Mononuclear cell (primary cell): ENCODE measurements around the gene ANO4. TPM values are rescaled to one million over a fixed set of nuclear protein-coding genes. Genes with fewer than 3 reads are reported as not detected.

Experiments used
- H3K27me3 ChIP-seq: 2 replicates; pipeline ENCODE4 v1.6.0; 2011; ENCODE audit warnings: low read length, control low read depth; ENCODE audit not compliant: insufficient read depth
- H3K4me1 ChIP-seq: 2 replicates; pipeline ENCODE4 v1.5.1; 2011; ENCODE audit warnings: mild to moderate bottlenecking, low read length, control low read depth; ENCODE audit not compliant: insufficient read depth
- H3K4me3 ChIP-seq: 2 replicates; pipeline ENCODE4 v1.5.1; 2011; ENCODE audit warnings: mild to moderate bottlenecking, low read length, moderate library complexity
- H3K9me3 ChIP-seq: 2 replicates; pipeline ENCODE4 v1.5.1; 2011; ENCODE audit warnings: low read depth, mild to moderate bottlenecking, control low read depth, low read length
- total RNA-seq: library from RNA; depleted of rRNA; stranded (reverse); fragments of >200 nt; gene quantifications from one replicate; pipeline ENCODE4 v1.2.3, GENCODE V29; 2012

ANO4 gene
- total RNA-seq, 1 donor = not detected

DNA sequence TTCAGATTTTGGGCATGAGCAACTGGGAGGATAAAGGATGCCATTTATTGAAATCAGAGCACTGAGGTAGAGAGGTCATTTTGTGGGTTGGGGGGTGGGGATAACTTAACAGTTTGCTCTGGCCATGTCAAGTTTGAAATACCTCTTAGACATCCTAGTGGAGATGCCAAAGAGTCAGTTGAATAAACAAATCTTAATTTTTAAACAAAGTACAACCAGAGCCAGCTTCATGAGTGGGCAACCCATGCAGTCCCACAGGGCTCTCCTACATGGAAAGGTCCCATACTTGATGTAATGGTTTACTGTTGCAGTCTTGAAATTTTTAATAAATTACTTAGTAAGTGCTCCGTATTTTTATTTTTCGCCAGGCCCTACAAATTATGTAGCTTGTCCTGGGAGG is 81.2 kb downstream of the ANO4 start:
- H3K4me3 ChIP-seq = no peak overlapping the region
- H3K9me3 ChIP-seq = no peaks in the 10 kb centered on the region
- H3K4me1 ChIP-seq = no peaks in the 10 kb centered on the region
- no peaks in the 10 kb centered on the region for H3K27me3 ChIP-seq

- H3K4me1 ChIP-seq = no peaks in the 10 kb centered on the region
Observed at GRCh38 chr12:100877776-100878175, 83.2 kb downstream of the ANO4 start.

GRCh38 chr12:100895192-100895591 is 100.6 kb downstream of the ANO4 start:
- H3K27me3 ChIP-seq = no peaks in the 10 kb centered on the region
- no peaks in the 10 kb centered on the region for H3K4me1 ChIP-seq
- no peaks in the 10 kb centered on the region for H3K9me3 ChIP-seq
- H3K4me3 ChIP-seq = no peak overlapping the region

More at GRCh38 chr12:100877776-100878175, 83.2 kb downstream of the ANO4 start:
- H3K9me3 ChIP-seq = no peaks in the 10 kb centered on the region
- H3K4me3 ChIP-seq = no peak overlapping the region
- no peaks in the 10 kb centered on the region for H3K27me3 ChIP-seq

DNA sequence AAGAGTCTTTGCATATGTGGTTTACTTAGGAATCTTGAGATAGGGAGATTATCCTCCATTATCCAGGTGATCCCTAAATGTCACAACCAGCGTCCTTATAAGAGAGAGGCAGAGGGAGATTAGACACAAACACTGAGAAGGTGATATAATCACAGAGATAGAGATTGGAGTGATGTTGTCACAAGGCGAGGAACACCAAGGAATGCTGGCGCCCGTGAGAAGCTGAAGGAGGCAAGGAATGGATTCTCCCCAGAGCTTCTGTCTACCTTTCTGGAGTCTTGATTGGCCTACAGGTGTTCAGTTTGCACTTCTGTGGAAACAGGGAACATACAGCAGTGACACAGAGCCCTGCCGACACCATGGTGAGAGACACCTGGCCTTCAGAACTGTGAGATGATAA is 101.6 kb downstream of the ANO4 start:
- no peaks in the 10 kb centered on the region for H3K9me3 ChIP-seq
- H3K4me3 ChIP-seq = no peak overlapping the region
- no peaks in the 10 kb centered on the region for H3K27me3 ChIP-seq
- no peaks in the 10 kb centered on the region for H3K4me1 ChIP-seq

DNA sequence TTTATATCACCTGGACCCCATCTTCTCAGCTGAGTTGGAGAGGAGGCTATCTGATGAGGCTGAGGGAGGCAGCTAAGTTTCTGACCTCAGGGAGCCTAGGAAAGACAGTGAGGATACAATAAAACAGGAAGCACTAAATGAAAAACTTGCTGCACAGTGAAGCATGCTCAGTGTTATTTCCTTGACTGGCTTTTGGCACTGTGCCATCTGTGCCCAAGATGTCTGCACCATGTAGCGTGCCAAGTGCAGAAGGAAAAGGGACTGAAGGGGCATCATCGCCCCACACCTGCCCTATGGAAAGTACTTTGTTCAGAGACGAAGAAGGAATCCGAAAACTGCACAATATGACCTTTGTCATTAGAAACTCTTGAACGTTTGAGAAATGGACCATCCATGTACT is 102.7 kb downstream of the ANO4 start:
- Histone ChIP-seq H3K4me1 (no peaks in the 10 kb centered on the region), H3K9me3 (no peaks in the 10 kb centered on the region), H3K27me3 (no peaks in the 10 kb centered on the region), H3K4me3 (no peak overlapping the region)

- no peaks in the 10 kb centered on the region for H3K4me1 ChIP-seq
- H3K27me3 ChIP-seq = no peaks in the 10 kb centered on the region
- no peaks in the 10 kb centered on the region for H3K9me3 ChIP-seq
- H3K4me3 ChIP-seq = no peak overlapping the region
Observed at GRCh38 chr12:100899301-100899700, 104.7 kb downstream of the ANO4 start.

- H3K4me1 ChIP-seq = no peaks in the 10 kb centered on the region
- H3K4me3 ChIP-seq = no peak overlapping the region
- H3K27me3 ChIP-seq = no peaks in the 10 kb centered on the region
- no peaks in the 10 kb centered on the region for H3K9me3 ChIP-seq
Observed at GRCh38 chr12:100900808-100901207, 106.2 kb downstream of the ANO4 start.

- no peaks in the 10 kb centered on the region for H3K9me3 ChIP-seq
Observed at GRCh38 chr12:100901266-100901665, 106.7 kb downstream of the ANO4 start.

GRCh38 chr12:100904270-100904669 is 109.7 kb downstream of the ANO4 start:
- H3K27me3 ChIP-seq = no peaks in the 10 kb centered on the region
- H3K4me1 ChIP-seq = no peaks in the 10 kb centered on the region
- H3K4me3 ChIP-seq = no peak overlapping the region
- no peaks in the 10 kb centered on the region for H3K9me3 ChIP-seq

More at GRCh38 chr12:100901266-100901665, 106.7 kb downstream of the ANO4 start:
- Histone ChIP-seq H3K4me1 (no peaks in the 10 kb centered on the region), H3K4me3 (no peak overlapping the region), H3K27me3 (no peaks in the 10 kb centered on the region)

DNA sequence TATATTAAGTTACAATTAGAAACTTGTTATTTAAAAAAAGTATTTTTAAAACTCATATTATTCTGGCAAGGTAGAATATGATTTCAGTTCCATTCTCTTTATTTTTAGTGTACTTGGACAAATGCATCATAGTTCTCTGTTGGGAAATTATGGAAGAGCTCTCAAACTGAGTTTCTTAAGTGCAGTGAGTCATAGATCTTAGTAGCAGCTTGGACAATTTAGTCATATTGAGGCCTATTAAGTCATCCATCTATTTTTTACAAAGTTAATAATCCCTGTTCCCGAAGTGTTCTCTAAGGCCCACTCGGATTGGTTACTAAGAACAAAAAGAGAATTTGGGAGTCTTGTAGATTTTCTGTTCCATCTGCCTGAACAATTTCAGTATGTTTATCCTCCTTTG is 113.9 kb downstream of the ANO4 start:
- H3K27me3 ChIP-seq = no peaks in the 10 kb centered on the region
- no peaks in the 10 kb centered on the region for H3K9me3 ChIP-seq
- no peaks in the 10 kb centered on the region for H3K4me1 ChIP-seq
- no peak overlapping the region for H3K4me3 ChIP-seq

DNA sequence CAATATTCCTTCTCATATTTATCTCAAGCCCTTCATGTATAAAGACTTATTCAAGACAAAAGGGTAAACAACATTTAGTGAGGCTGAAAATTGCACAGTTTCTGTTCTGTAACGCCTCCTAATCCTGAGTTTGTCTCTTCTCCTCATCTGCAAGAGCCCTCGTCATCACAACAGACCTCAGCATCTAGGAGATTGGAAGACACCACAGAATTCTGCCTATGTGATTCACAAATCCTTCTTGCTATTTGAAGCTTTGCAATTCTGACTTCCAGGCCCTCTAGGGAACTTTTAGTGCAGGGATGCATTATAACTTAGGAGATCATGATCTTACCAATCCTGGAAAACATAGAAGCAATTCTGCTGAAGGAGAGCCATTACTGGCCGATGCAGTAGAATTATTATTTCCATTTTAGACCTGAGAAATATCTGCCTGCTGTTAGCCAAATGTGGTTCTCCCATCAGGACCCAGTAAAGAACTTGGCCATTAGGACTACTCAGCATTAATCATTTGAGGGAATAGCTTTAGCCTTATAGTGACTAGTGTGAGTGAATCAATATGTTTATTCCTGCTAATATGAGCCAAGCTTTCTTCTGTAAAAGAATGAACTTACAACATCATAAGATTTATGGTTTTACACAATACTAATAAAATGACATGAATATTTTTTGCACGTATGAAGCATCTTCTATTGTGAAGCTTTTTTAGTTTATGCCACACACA is 119.5 kb downstream of the ANO4 start:
- H3K27me3 ChIP-seq = no peaks in the 10 kb centered on the region
- no peaks in the 10 kb centered on the region for H3K9me3 ChIP-seq
- H3K4me3 ChIP-seq = no peak overlapping the region
- no peaks in the 10 kb centered on the region for H3K4me1 ChIP-seq

DNA sequence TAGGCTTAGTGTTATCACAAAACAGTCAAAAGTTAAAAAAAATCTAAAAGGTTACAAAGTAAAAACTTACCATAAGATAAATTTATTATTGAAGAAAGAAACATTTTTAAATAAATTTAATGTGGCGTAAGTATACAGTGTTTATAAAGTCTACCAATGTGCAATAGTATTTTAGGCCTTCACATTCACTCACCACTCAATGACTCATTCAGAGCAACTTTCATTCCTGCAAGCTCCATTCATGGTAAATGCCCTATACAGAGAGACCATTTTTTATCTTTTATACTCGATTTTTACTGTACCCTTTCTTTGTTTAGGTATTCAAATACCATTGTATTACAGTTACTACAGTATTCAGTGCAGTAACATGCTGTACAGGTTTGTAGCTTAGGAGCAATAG is 124.5 kb downstream of the ANO4 start:
- Histone ChIP-seq H3K9me3 (no peaks in the 10 kb centered on the region), H3K4me1 (no peaks in the 10 kb centered on the region), H3K4me3 (no peak overlapping the region), H3K27me3 (no peaks in the 10 kb centered on the region)

DNA sequence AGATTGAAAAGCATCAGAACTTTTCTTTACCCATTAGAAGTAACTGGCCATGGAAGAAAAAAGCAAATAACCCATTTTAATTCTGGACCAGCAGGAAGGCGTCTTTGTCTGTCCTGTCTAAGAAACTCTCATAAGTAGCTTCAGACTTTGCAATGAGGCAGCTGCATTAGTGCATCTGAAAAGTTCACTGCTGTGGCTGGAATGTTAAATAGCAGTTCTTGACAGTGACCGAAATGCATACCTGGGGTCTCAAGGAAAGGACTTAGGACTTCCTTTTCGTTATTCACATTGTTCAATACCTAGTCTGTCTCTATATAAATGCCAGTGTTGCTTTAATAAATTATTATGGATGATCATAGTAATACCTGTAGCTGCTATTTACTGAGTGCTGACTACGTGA is 125.9 kb downstream of the ANO4 start:
- no peak overlapping the region for H3K4me3 ChIP-seq
- no peaks in the 10 kb centered on the region for H3K4me1 ChIP-seq
- no peaks in the 10 kb centered on the region for H3K9me3 ChIP-seq
- no peaks in the 10 kb centered on the region for H3K27me3 ChIP-seq

DNA sequence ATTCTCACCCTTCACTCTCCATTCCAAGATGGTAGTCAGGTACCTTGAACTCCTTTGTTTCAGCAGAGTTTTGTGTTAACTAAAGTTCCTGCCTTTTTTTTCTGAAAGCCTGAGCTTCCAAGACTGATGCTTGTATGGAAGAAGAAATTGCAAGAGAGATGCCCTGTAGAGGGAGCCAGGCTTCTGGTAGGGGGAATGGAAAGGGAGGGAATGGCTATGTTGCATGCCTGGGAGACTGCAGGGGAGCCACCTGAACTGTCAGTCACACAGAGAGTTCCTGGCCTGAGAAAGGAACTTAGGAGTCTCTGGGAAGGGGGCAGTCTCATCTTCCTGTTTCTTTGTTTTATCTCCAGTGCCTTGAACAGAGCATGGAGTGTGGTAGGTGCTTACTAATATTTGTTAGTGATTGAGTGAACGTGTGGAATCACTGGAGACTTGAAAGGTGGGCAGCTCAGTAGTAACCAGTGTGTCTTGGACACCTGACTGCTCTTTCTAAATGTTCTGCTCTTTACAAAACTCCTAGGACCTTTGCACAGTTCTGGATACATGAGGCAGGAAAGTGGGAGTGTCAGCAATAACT is 132.2 kb downstream of the ANO4 start:
- Histone ChIP-seq H3K27me3 (no peaks in the 10 kb centered on the region), H3K4me1 (no peaks in the 10 kb centered on the region), H3K9me3 (no peaks in the 10 kb centered on the region), H3K4me3 (no peak overlapping the region)

GRCh38 chr12:100927826-100928225 is 133.2 kb downstream of the ANO4 start:
- no peaks in the 10 kb centered on the region for H3K4me1 ChIP-seq
- no peaks in the 10 kb centered on the region for H3K9me3 ChIP-seq
- H3K27me3 ChIP-seq = no peaks in the 10 kb centered on the region
- no peak overlapping the region for H3K4me3 ChIP-seq

- no peaks in the 10 kb centered on the region for H3K4me1 ChIP-seq
- H3K9me3 ChIP-seq = no peaks in the 10 kb centered on the region
- H3K4me3 ChIP-seq = no peak overlapping the region
- no peaks in the 10 kb centered on the region for H3K27me3 ChIP-seq
Observed at GRCh38 chr12:100932571-100932970, 138.0 kb downstream of the ANO4 start.
